PC-9 (cell line): ENCODE measurements around the gene FTL.

Experiments used
- EZH2 ChIP-seq: fragments of 200-600 bp; sonication (generic); IDR thresholded peaks from 2 replicates; pipeline ENCODE4 v1.8.0; 2017; ENCODE audit warnings: antibody characterized with exemption, low read depth
- TF ChIP-seq, protein P1 (sequence below): fragments of 200-600 bp; sonication (generic); conservative IDR thresholded peaks from 2 replicates; pipeline ENCODE4 v1.6.1; 2017; ENCODE audit warnings: mixed run types, antibody characterized with exemption, mild to moderate bottlenecking, moderate library complexity

DNA sequence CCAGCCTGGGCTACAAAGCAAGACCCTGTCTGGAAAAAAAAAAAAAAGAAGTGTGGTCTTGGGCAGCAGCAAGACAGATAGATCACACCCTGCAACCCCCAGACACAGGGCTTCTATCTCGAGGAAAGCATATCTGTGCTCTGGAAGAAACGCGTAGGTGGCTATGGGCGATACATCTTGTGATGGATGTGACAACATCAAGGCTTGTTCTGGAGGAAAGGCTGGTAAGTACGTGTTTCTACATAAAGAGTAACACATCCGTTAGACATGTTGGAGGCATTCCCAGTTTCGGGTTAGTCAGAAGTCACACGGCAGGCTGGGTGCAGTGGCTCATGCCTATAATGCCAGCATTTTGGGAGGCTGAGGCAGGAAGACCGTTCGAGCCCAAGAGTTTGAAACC lies 38.2 kb upstream of the FTL start:
- TF ChIP-seq, protein P1, sequence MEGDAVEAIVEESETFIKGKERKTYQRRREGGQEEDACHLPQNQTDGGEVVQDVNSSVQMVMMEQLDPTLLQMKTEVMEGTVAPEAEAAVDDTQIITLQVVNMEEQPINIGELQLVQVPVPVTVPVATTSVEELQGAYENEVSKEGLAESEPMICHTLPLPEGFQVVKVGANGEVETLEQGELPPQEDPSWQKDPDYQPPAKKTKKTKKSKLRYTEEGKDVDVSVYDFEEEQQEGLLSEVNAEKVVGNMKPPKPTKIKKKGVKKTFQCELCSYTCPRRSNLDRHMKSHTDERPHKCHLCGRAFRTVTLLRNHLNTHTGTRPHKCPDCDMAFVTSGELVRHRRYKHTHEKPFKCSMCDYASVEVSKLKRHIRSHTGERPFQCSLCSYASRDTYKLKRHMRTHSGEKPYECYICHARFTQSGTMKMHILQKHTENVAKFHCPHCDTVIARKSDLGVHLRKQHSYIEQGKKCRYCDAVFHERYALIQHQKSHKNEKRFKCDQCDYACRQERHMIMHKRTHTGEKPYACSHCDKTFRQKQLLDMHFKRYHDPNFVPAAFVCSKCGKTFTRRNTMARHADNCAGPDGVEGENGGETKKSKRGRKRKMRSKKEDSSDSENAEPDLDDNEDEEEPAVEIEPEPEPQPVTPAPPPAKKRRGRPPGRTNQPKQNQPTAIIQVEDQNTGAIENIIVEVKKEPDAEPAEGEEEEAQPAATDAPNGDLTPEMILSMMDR = no peak
- no peak for TF ChIP-seq EZH2
